Cortex of kidney (tissue), 1 donor: ENCODE results near the gene AP3D1.

ENCODE experiments used
- DNase-seq: peaks from one replicate; lab custom pipeline; 2025; lab: John Stamatoyannopoulos, UW

Gene AP3D1

DNA sequence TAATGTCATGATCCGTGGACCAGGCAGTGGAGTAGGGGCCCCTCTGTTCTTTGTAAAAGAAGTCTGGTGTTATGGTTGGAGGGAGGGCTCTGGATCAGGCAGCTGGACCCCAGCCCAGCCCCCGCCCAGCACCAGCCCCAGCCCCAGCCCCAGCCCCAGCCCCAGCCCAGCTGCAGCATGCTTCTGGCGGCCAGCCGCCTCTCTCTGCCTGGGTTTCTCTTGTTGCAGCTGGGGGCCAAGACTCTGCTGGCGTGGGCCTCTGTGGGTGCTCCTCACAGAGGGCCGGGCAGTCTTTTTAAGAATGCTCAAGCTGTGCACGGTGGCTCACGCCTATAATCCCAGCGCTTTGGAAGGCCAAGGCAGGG, 30.2 kb upstream of the AP3D1 start:
- DNase-seq, result no peak

DNA sequence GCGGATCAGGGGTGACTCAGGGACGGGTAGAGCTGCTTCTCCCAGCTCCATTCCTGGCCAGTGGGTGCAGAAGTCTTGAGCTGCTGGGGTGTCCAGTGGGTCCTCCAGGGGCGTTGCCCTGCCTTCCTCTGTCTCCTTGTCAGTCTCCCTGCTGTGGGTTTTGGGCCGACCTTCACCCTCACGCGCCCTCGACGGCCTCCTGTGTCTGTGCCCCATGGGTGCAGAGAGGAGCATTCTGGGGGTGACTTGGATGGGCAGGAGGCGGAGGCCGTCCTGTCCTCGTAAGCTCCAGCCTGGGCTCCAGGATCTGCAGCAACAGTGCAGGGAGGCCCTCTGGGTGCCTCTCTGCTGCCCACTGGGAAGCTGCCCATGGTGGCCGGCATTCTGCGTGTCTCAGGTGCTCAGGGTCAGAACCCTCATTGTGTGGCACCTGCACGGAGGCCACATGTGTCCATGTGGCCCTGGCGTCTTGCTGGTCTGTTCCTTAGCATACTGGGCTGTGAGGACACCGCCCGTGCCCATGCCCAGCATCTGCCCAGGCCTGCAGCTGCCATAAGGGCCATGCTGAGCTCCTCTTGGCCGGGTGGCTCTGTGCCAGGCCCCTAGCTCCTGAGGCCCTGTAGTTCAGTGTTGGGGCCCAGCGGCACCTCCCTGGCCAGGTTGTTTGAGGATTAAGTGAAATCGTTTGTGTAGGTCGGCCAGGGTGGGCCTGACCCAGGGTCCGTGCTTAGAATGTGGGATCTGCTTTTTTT, 29.7 kb upstream of the AP3D1 start:
- DNase-seq, result no peak

DNA sequence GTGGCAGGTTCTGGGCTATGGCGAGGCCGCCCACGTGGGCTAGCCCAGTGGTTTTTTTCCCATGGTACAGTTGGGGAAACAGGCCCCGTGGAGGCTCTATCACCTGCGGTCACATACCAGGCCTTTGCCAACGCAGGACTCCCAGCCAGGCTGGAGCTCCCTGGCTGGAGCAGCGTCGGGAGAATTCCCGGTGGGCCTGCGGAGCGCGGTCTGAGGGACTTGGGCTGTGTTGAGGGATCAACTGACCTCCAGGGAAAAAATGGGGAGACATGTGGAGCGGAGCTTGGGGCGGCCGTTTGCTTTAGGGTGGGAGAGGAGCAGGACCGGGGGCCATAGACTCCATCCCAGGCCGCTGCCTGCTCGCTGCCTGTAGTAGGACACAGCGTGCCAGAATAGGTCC, 28.7 kb upstream of the AP3D1 start:
- no peak for DNase-seq

DNA sequence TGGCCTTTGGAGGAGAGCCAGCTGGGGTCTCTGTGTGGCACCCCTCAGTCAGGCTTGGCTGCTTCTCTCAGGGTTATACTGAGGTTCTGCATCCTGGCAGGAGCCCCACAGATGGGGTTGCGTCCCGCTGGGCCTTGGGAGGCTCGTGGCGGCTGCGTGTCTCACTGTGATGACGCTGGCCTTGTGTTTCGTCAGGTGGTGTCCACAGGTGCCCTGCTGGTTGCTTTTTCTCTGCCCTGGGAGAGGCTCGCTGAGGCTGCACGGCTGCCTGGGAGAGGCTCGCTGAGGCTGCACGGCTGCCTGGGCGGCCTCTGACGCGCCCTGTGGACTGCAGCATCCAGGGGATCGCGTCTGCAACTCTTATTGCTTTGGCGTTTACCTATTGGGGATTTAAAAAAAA, 27.7 kb upstream of the AP3D1 start:
- DNase-seq, result no peak

DNA sequence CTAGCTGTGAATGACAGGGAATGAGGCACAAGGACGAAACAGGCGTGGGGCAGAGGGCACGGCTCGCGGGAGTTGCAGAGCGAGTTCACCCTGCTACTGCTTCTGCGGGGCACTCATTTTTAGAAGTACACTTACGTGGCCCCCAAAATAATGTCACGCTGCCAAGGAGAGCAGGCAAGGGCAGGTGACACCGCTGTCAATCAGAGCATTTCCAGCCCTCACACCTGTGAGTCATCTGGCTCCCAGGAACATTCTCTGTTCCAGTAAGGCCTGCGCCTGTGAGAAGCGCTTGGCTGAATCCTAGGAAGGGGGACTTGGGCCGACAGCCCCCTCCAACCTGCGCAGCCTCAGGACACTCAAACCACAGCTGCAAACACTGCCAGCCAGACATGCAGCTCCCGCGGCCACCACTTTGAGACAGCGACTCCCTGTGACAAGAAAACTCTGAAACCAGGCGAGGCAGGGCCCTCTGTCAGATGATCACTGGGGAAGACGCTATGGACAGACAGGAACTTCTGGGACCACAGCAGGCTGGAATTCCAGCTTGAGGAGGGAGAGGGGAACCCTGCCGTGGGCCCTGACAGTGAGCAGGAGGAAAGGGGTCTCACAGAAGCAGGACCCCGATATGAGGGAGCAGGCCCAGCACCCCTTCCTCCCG, 25.1 kb upstream of the AP3D1 start:
- no peak for DNase-seq

DNA sequence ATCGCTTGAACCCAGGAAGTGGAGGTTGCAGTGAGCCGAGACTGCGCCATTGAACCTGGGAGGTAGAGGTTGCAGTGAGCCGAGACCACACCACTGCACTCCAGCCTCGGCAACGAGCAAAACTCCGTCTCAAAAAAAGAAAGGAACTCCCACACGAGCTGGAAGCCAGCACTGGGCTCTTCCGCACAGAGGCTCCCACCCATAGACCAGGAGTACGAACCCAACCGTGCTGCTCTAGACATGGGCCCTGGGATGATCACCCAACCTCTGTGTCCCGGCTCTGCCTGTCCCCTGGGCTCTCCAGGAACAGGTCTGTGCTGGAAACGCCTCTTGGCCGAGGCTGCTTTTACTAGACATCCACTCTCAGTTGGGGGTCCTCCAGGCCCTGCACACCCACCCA, 24.4 kb upstream of the AP3D1 start:
- no peak for DNase-seq

DNA sequence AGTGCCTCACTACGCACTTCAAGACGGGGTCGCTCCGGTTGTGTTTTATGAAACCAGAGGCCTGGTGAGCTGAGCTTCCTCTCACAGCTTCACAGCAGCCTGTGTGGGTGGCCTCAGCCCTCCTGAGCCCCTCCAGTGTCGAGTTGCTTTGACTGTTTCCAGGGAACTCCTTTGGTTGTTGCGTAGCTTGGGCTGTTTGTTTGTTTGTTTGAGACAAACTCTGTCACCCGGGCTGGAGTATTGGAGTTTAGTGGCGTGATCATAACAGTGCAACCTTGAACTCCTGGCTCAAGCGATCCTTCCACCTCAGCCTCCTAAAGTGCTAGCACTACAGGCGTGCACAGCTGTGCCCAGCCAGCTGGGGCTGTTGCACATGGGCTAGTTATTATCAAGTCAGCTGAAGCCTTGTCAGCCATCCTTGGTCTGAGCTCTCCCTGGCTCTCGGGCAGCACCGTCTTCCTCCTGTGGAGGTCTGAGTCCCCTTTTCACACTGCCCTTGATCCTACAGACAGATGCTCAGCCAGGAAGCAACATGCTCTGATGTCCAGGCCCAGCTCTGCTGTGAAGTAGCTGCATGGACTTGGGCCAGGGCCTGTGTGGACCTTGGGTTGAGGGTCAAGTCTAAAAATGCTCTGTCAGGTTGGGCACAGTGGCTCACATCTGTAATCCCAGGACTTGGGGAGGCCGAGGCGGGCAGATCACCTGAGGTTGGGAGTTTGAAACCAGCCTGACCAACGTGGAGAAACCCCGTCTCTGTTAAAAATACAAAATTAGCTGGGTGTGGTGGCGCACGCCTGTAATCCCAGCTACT, 22.6 kb upstream of the AP3D1 start:
- DNase-seq, result no peak

DNA sequence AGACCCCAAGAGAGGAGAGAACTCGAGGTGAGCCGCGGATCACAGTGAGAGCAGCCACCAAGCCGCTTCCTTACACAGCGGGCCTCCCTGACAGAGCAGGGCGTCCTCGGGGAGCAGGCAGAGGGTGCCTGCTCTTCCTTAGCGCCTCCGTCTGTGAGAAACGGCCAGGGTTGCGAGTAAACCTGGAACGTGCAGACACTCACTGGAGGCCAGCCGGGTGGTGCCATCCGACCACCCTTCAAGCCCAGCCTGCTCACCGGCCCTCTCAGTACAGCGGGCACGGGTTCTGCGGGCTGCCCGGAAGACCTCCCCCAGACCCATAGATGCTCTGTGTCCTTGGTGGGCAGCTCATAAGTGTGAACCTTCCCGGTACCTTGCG, 22.0 kb upstream of the AP3D1 start:
- no peak for DNase-seq

DNA sequence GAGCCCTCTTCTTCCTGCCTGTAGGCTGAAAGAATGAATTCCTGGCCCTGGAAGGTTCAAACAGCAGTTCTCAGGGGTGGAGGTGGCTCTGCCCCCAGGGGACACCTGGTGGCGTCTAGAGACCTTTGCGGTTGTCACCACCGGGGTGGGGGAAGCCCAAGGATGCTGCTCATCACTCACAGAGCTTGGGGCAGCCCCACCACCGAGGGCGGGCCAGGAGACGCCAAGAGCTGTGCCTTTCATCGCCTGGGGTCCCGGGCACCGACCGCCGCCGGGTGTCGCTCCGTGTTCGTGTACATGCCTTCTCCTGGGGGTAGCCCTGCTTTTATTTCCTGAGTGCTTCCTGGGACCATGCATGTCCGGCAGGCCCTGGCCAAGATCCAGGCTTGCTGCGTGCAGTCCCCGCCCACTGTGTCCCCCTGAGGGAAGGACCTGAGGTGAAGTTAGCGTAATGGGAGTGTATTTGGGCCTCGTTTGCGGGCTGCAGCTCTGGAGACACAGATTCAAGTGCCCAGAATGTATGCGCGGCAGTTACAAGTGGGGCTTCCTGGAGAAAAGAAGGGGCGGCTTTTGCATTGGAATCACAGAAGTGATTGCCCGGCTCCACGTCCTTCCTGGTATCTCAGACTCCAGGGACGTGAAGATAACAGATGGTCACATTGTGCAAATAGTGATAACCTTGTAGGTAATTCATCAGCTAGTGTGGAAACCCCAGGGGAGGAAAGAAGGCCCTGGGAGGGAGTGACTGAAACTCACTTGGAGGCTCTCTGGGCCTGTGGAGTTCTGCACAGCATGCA, 20.2 kb upstream of the AP3D1 start:
- DNase-seq, result no peak

DNA sequence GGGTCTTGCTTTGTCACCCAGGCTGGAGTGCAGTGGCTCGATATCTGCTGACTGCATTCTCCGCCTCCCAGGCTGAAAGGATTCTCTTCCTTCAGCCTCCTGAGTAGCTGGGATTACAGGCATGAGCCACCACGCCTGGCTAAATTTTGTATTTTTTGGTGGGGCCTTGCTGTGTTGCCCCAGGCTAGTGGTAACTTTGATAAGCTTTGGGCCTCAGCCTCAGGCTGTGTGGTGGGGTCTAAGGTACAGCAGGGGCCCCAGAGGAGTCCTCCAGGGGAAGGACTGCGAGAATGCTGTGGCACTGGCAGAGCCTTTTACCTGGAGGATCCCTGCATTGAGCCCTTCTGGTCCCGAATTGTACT, 19.6 kb upstream of the AP3D1 start:
- no peak for DNase-seq

DNA sequence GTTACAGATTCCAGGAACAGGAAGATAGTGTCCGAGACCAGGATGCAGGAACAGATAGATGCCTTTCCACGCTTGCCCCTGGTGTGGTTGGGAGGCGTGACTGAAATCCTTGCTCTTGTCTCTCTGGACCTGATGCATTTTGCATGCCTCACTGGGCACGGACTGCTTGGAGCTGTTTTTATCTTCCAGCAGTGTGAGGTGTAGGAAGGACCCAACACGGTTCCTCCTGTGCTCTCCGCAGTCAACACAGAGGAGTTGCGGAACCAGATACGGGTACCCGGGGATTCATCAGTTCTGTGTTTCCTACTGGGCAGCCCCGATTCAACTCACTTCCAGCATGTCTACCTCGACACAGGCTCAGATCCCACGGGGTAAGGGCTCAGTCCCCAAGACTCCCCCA, 18.9 kb upstream of the AP3D1 start:
- DNase-seq, result no peak

DNA sequence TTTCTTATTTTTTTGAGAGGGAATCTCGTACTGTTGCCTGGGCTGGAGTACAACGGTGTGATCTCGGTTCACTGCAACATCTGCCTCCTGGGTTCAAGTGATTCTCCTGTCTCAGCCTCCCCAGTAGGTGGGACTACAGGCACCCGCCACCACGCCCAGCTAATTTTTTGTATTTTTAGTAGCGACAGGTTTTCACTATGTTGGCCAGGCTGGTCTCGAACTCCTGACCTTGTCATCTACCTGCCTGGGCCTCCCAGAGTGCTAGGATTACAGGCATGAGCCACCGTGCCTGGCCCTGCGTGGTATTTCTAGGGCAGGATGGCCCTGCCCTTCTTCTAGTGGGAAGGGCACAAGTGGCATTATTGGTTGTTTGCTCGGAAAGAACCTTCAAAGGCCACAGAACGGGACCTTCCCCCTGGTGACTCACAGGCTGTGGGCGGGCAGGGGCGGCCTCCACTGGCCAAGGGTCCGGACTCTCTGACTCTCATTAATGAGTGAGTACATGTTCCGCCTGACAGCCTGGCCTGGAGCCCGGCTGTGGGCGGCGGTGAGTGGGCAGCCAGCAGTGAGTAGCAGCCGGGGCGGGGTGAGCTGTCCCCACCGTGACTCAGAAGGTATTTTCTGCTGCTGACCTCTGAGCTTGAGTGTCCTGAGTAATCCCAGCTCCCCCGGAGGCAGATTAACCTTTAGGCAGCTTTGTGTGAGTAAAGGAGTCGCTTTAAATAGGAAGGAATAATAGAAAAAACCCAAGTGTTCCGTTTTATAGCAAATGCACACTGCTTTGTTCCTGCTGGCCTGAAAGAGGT, 17.5 kb upstream of the AP3D1 start:
- DNase-seq, result no peak

DNA sequence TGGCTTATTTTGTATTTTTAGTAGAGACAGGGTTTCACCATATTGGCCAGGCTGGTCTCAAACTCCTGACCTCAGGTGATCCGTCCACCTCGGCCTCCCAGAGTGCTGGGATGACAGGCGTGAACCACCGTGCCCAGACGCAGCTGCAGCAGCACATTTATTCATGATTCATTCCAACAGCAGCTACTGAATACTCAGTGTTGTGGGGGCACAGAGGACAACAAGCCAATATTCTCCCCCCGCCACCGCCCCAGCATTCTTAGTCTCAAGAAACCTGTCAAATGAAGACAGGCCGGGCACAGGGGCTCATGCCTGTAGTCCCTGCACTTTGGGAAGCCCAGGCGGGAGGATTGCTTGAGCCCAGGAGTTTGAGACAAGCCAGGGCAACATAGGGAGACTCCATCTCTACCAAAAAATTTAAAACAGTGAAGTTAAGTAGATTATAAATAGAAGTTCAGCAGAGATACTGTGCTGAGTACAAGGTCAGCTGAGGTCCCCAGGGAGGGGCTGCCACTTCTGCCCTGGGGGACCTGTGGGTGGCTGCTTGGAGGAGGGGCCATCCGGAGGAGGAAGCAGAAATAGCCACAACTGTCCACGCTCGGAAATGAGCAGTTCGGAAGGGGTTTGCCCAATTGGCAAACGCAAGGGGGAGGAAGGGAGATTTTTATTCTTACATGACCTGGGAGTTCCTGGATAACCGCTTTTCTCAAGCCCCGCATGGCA, 16.7 kb upstream of the AP3D1 start:
- DNase-seq, result no peak

DNA sequence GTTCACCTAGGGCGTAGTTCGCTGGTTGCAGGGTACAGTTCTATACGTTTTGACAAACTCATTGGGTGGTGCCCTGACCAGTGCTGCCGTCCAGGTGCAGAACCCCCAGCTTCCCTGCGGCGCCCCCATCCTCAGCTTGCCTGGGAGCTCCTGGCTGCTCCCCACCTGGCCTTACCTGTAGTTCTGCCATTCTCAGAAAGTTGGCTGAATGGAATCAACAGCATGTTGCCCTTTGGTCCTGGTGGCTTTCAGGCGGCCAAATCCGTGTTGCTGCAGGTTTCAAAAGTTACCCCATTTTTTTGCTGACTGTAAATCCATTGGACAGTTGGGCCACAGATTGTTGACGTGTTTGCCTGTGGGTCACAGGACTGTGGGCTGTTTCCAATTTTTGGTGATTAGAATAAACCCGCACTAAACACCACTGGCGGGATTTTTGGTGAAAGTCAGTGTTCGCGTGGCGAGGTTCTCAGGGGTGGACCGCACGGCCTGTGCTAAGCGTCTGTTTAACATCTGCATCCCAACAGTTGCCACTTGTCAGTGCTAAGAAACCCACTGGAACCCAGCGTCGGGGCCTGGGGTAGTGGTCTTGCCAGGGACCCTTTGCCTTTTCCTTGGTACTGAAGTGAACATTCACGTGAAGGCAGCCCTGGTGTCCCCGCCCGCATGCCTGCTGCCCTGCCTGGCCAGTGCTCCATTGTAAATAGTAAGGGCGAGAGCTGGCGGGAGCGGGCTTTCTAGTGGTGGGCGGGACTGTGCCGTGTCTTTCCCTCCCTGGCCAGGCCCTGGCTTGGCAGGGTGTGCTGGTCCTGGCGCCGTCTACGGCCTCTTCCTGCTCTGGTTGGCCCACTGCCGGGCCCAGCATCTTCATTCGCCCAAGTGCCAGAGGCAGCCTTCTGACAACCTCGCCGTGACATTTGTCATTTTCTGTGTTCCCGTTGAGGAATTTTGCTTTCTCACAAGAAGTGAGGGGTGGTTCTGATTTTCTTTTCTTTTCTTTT, 15.7 kb upstream of the AP3D1 start:
- no peak for DNase-seq

DNA sequence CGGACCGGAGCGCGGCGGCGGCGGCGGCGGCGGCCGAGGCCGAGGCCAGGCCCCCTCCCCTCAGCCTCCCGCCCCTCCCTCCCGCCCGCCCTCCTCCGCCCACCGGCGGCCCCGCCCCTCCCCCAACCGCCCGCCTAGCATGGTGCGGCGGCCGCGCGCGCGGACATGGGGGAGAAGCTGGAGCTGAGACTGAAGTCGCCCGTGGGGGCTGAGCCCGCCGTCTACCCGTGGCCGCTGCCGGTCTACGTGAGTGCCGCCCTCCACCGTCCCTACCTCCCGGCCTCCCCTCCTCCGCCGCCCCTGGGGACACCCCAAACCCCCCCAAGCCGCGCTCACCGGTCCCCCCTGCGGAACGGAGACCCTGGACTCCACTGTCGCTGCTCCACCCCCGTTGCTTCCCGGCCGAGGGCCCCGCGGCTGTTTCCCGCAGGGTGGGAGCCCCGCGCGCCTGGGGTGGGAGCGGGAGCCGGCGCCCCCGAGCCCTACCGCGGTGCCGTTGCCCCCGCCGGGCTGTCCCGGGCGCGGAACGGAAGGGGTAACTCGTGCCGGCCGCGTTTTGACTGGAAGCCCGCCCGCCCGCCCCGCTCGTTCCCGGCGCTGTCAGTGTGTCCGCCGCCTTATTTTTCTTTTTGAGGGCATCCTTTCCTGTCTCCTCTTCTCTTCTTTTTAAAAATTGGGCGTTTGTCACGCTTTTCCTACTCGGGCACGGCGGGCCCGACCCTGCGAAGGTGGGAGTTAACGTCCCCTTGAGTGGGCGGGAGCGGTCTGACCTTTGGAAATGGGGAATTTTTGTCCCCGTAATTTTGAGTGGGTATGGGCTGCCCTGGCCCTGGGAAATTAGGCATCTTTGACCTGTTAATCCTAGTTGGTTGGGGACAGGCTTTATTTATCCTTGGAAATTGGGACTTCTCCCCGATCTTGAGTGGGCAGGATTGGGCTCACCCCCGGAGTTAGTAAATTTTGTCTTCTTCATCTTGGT, 12.9 kb upstream of the AP3D1 start:
- no peak for DNase-seq

DNA sequence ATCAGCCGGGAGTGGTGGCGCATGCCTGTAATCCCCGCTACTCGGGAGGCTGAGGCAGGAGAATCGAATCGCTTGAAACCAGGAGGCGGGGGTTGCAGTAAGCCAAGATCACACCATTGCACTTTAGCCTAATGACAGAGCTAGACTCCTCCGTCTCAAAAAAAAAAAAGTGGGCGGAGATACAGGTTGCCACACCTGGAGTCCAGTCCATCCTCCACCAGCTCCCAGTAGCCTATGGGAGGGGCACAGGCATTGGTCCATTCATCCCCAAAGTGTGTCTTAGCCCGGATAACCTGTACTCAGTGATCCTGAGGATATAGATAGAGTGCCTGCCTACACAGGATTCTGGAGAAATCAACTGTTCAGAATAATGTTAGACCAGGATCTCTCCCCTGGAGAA, 9.0 kb upstream of the AP3D1 start:
- DNase-seq, result no peak

DNA sequence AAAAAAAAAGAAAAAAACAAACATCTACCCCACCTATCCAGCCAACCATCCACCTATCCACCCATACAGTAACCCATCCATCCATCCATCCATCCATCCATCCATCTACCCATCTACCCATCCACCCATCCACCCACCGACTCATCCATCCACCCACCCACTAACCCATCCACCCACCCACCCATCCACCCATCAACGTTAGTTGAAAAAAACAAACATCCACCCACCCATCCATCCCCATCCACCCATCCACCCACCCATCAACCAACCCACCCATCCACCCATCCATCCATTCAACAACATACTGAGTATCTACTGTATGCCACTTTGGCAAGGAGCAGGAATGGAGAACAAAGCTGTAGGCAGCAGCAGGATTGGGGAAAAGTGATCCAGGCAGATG, 6.1 kb upstream of the AP3D1 start:
- no peak for DNase-seq

DNA sequence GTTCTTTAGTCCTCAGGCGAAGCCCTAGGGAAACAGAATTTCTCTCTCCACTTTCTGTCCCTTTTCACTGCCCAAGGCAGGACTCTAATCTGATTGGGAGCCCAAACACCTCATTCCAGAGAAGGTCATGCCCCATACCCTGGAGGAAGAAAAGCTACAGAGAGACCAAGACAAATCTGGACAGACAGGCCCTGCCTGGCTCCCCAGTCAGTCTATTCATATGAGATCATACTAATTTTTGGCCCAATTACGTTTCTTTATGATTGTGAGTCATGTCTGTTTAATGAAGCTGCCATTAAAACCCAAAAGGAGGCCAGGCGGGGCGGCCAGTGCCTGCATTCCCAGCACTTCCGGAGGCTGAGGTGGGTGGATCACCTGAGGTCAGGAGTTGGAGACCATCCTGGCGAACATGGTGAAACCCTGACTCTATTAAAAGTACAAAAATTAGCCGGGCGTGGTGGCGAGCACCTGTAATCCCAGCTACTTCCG, 3.3 kb upstream of the AP3D1 start:
- no peak for DNase-seq
